HepG2 (cell line): ENCODE measurements around the gene CALML6. TPM values are rescaled to one million over a fixed set of nuclear protein-coding genes. Genes with fewer than 3 reads are reported as not detected.

Source experiments
- BRCA1 ChIP-seq: sonication (generic); formaldehyde crosslinking; IDR thresholded peaks from 2 replicates; pipeline ENCODE4 v1.4.0; 2020; ENCODE audit warnings: missing genetic modification reagents
- ETV6 ChIP-seq: sonication (generic); formaldehyde crosslinking; conservative IDR thresholded peaks from 2 replicates; pipeline ENCODE4 v1.4.0; 2020; ENCODE audit warnings: missing genetic modification reagents
- GABPA ChIP-seq, 2 experiments: IDR thresholded peaks; 2 replicates each; pipeline ENCODE4 v1.6.1; 2011 to 2016; ENCODE audit warnings: low read depth in 2 of 2, low read length in 1 of 2, missing biosample characterization in 1 of 2, missing genetic modification characterization in 1 of 2
- GTF3A ChIP-seq: sonication (generic); formaldehyde crosslinking; conservative IDR thresholded peaks from 2 replicates; pipeline ENCODE4 v1.4.0; 2020; ENCODE audit warnings: mild to moderate bottlenecking, missing genetic modification reagents
- GZF1 ChIP-seq: sonication (generic); formaldehyde crosslinking; IDR thresholded peaks from 2 replicates; pipeline ENCODE4 v1.5.1; 2020; ENCODE audit warnings: mild to moderate bottlenecking, missing genetic modification reagents
- JUND ChIP-seq: sonication (generic); formaldehyde crosslinking; IDR thresholded peaks from 2 replicates; pipeline ENCODE4 v1.8.0; 2022; ENCODE audit warnings: mild to moderate bottlenecking, missing genetic modification reagents
- NFE2 ChIP-seq: sonication (generic); formaldehyde crosslinking; IDR thresholded peaks from 2 replicates; pipeline ENCODE4 v1.4.0; 2020; ENCODE audit warnings: missing genetic modification reagents
- NFE2L1 ChIP-seq: sonication (generic); formaldehyde crosslinking; IDR thresholded peaks from 2 replicates; pipeline ENCODE4 v1.4.0; 2020; ENCODE audit warnings: missing genetic modification reagents, mild to moderate bottlenecking, borderline replicate concordance
- PHF8 ChIP-seq: sonication (generic); formaldehyde crosslinking; IDR thresholded peaks from 2 replicates; pipeline ENCODE4 v1.5.0; 2020; ENCODE audit warnings: missing genetic modification reagents
- PLSCR1 ChIP-seq: sonication (generic); formaldehyde crosslinking; IDR thresholded peaks from 2 replicates; pipeline ENCODE4 v1.5.0; 2020; ENCODE audit warnings: missing genetic modification reagents, mild to moderate bottlenecking, borderline replicate concordance
- RARG ChIP-seq: sonication (generic); formaldehyde crosslinking; IDR thresholded peaks from 2 replicates; pipeline ENCODE4 v1.4.0; 2020; ENCODE audit warnings: low read depth, mild to moderate bottlenecking, missing genetic modification reagents
- TAF1 ChIP-seq: sonication (generic); formaldehyde crosslinking; IDR thresholded peaks from 2 replicates; pipeline ENCODE4 v1.4.0; 2020; ENCODE audit warnings: missing genetic modification reagents
- TBX3 ChIP-seq: fragments of 450-650 bp; IDR thresholded peaks from 2 replicates; pipeline ENCODE4 v1.6.1; 2017; ENCODE audit warnings: antibody characterized with exemption, mild to moderate bottlenecking, inconsistent platforms, borderline replicate concordance
- TFDP2 ChIP-seq: sonication (generic); formaldehyde crosslinking; IDR thresholded peaks from 2 replicates; pipeline ENCODE4 v1.4.0; 2020; ENCODE audit warnings: missing genetic modification reagents
- ZMYM3 ChIP-seq: sonication (generic); formaldehyde crosslinking; IDR thresholded peaks from 2 replicates; pipeline ENCODE4 v1.5.1; 2020; ENCODE audit warnings: mild to moderate bottlenecking, missing genetic modification reagents
- ZNF224 ChIP-seq: sonication (generic); formaldehyde crosslinking; IDR thresholded peaks from 2 replicates; pipeline ENCODE4 v1.5.0; 2020; ENCODE audit warnings: mild to moderate bottlenecking, missing genetic modification reagents
- ZNF24 ChIP-seq: fragments of 450-650 bp; IDR thresholded peaks from 2 replicates; pipeline ENCODE4 v1.6.1; 2017; ENCODE audit warnings: antibody characterized with exemption, mild to moderate bottlenecking
- ZNF496 ChIP-seq: sonication (generic); formaldehyde crosslinking; IDR thresholded peaks from 2 replicates; pipeline ENCODE4 v1.8.1; 2023; ENCODE audit warnings: mild to moderate bottlenecking, moderate library complexity, missing genetic modification reagents; ENCODE audit not compliant: insufficient replicate concordance
- ZNF550 ChIP-seq: sonication (generic); formaldehyde crosslinking; IDR thresholded peaks from 2 replicates; pipeline ENCODE4 v1.4.0; 2020; ENCODE audit warnings: mild to moderate bottlenecking, missing genetic modification reagents, borderline replicate concordance
- ZNF598 ChIP-seq: sonication (generic); formaldehyde crosslinking; IDR thresholded peaks from 2 replicates; pipeline ENCODE4 v1.5.1; 2020; ENCODE audit warnings: mild to moderate bottlenecking, missing genetic modification reagents, borderline replicate concordance
- ZNF652 ChIP-seq: IDR thresholded peaks from 2 replicates; pipeline ENCODE4 v1.6.1; 2016; ENCODE audit warnings: low read depth, borderline replicate concordance
- ZNF780A ChIP-seq: sonication (generic); formaldehyde crosslinking; IDR thresholded peaks from 2 replicates; pipeline ENCODE4 v1.8.0; 2022; ENCODE audit warnings: mild to moderate bottlenecking, missing genetic modification reagents, moderate library complexity
- ZNF879 ChIP-seq: sonication (generic); formaldehyde crosslinking; IDR thresholded peaks from 2 replicates; pipeline ENCODE4 v1.8.1; 2023; ENCODE audit warnings: missing genetic modification reagents
- polyA plus RNA-seq, 8 experiments: library from polyadenylated mRNA; depleted of rRNA in 3 of 8; stranded (reverse) in 7 of 8; unstranded in 1 of 8; fragments of >200 nt; fragmentation: Illumina TruSeq in 4 of 8; extraction: Trizol in 4 of 8; gene quantifications; 2 replicates each; pipeline versions ENCODE4 v1.2.1 to v1.2.3, GENCODE V29; 2011 to 2016; ENCODE audit warnings: low read depth in 4 of 8, missing spikeins in 1 of 8, mixed read lengths in 1 of 8; ENCODE audit not compliant: insufficient read depth in 1 of 8
- total RNA-seq, 5 experiments: library from RNA; depleted of rRNA; stranded (reverse); fragments of >200 nt; fragmentation: Illumina TruSeq; extraction: Trizol; gene quantifications; 2 replicates each; pipeline ENCODE4 v1.2.3, GENCODE V29; 2016; ENCODE audit warnings: low read depth in 1 of 5

Gene CALML6
- total and polyA plus RNA-seq, 2 of the 13 experiments (the other 11 are each of a cell fraction or from before 2014, with no cell fraction given): 0.11 to 0.12 TPM

- TF ChIP-seq ETV6 (CRISPR knock-in tag) (no peak), BRCA1 (CRISPR knock-in tag) (no peak), NFE2 (no peak), PLSCR1 (CRISPR knock-in tag) (no peak), ZNF24 (no peak), NFE2L1 (CRISPR knock-in tag) (no peak), TBX3 (no peak), GZF1 (CRISPR knock-in tag) (no peak), ZNF598 (CRISPR knock-in tag) (peak; percentile 52; the same call in 1 of the 2 replicates), PHF8 (CRISPR knock-in tag) (peak; percentile 71), JUND (CRISPR knock-in tag) (no peak), GABPA (IDR thresholded peaks at IDR 0.05; ENCODE audit: low read depth, low read length) (no peak), GABPA (CRISPR knock-in tag; IDR thresholded peaks at IDR 0.05; ENCODE audit: low read depth) (peak; percentile 86), ZMYM3 (peak; percentile 71; the same call in 1 of the 2 replicates), ZNF224 (CRISPR knock-in tag) (no peak), ZNF780A (no peak), ZNF879 (CRISPR knock-in tag) (peak; percentile 66; the same call in 1 of the 2 replicates), ZNF550 (CRISPR knock-in tag) (no peak), ZNF496 (no peak), RARG (CRISPR knock-in tag) (no peak), GTF3A (CRISPR knock-in tag) (no peak; the same call in 1 of the 2 replicates), ZNF652 (CRISPR knock-in tag) (no peak), TAF1 (CRISPR knock-in tag) (peak; percentile 86), TFDP2 (CRISPR knock-in tag) (peak; percentile 83)
Measured at GRCh38 chr1:1942753-1943656, 27.9 kb downstream of the CALML6 start (continued).
